Activated gamma-delta T cell treated with anti-CD3 and anti-CD28 coated beads, Interleukin-2, amount 50 U/mL, for 16 hours (primary cell): ENCODE data around the gene CDCA7.
"Not testable (repeated sequence)": the region's sequence is repeated elsewhere in the genome, so short reads cannot be mapped to it uniquely, and the experiment has no call there.

ENCODE experiments used
- DNase-seq: peaks from one replicate; pipeline ENCODE4 v3.0.0-alpha.2; 2020; ENCODE audit warnings: low read depth

CDCA7 gene

GRCh38 chr2:173404841-173405750 is 50.4 kb downstream of the CDCA7 start:
- DNase-seq = no peak

GRCh38 chr2:173407176-173407575 is 52.5 kb downstream of the CDCA7 start:
- no peak for DNase-seq

- no peak for DNase-seq
Measured at GRCh38 chr2:173407646-173408045, 53.0 kb downstream of the CDCA7 start.

GRCh38 chr2:173410579-173410978 is 55.9 kb downstream of the CDCA7 start:
- no peak for DNase-seq

- DNase-seq = no peak
Measured at GRCh38 chr2:173412628-173413027, 58.0 kb downstream of the CDCA7 start.

GRCh38 chr2:173414823-173415322 is 60.2 kb downstream of the CDCA7 start:
- DNase-seq = no peak

GRCh38 chr2:173415431-173416381 is 61.0 kb downstream of the CDCA7 start:
- no peak for DNase-seq

- not testable (repeated sequence) for DNase-seq
Measured at GRCh38 chr2:173416415-173417152, 61.9 kb downstream of the CDCA7 start.

- DNase-seq = no peak
Measured at GRCh38 chr2:173417341-173417740, 62.7 kb downstream of the CDCA7 start.

GRCh38 chr2:173417802-173418201 is 63.1 kb downstream of the CDCA7 start:
- no peak for DNase-seq
